Vagina (tissue), 2 donors: Measurements from ENCODE around the gene FRK.

ENCODE experiments used
- POLR2A ChIP-seq, 2 donors: fragments of 450-650 bp; IDR thresholded peaks; one replicate each; pipeline ENCODE4 v1.6.1; 2017; ENCODE audit warnings: antibody characterized with exemption in 2 of 2, mild to moderate bottlenecking in 2 of 2, moderate library complexity in 2 of 2
- POLR2AphosphoS5 ChIP-seq, 2 donors: sonication (generic); formaldehyde crosslinking; IDR thresholded peaks; one replicate each; pipeline ENCODE4 v1.9.0; 2017; ENCODE audit warnings: antibody characterized with exemption in 2 of 2, mild to moderate bottlenecking in 2 of 2, low read depth in 1 of 2; ENCODE audit not compliant: insufficient read depth in 1 of 2
- TF ChIP-seq, protein P1 (sequence below), 3 experiments: fragments of 450-650 bp in 2 of 3; fragments of 200-600 bp in 1 of 3; sonication (generic) in 1 of 3; IDR thresholded peaks; one replicate each; pipeline ENCODE4 v1.5.1; 2017 to 2019; ENCODE audit warnings: antibody characterized with exemption in 3 of 3, mild to moderate bottlenecking in 2 of 3, moderate library complexity in 2 of 3

DNA sequence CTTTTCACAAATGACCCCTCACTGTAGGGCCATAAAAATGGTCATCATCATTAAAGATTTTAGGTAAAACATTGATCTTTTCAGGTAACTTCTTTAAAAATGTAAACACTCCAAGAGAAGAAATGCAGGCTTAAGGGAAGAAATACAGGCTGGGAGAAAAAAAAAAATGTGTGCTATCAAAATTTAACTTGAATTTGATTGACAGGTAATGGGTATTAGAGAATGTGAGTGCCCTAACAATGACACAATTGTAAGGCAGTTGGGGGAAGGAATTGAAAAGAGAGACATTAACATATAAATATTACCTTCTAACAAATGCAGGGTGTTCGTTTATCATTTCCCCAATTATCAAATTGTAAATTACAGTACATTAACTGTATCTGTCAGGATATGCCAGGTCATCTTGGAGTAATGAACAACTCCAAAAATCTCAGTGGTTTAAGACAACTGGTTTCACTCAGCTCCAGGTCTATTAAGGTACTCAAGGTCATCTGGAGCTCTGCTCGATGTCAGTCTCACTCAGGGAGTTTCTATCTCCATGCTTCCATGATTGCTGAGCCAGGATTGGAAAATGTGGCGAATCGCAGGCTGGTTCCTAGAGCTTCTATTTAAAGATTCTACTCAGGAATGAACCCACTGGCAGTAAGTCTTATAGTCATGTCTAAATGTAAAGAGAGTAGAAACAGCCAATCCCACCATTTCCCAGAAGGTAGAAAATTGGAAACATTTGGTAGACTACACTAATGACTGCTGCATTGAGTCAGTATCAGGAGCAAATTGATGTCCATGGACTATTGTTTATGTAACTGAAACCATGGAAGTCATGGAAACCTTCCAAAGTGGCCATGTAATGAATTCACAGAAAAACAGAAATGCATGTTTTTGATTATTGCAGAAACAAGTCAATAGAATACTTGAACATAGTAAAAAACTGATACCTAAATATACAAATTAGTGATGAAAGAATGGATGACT, 55.6 kb downstream of the FRK start:
- TF ChIP-seq POLR2A (IDR thresholded peaks at IDR 0.05) = no peak
- TF ChIP-seq, protein P1, sequence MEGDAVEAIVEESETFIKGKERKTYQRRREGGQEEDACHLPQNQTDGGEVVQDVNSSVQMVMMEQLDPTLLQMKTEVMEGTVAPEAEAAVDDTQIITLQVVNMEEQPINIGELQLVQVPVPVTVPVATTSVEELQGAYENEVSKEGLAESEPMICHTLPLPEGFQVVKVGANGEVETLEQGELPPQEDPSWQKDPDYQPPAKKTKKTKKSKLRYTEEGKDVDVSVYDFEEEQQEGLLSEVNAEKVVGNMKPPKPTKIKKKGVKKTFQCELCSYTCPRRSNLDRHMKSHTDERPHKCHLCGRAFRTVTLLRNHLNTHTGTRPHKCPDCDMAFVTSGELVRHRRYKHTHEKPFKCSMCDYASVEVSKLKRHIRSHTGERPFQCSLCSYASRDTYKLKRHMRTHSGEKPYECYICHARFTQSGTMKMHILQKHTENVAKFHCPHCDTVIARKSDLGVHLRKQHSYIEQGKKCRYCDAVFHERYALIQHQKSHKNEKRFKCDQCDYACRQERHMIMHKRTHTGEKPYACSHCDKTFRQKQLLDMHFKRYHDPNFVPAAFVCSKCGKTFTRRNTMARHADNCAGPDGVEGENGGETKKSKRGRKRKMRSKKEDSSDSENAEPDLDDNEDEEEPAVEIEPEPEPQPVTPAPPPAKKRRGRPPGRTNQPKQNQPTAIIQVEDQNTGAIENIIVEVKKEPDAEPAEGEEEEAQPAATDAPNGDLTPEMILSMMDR (IDR thresholded peaks at IDR 0.05) = no peak
- TF ChIP-seq POLR2AphosphoS5 (IDR thresholded peaks at IDR 0.05; ENCODE audit: insufficient read depth in 1 of 2, low read depth in 1 of 2) = no peak
